ENCODE measurements around the gene NRBP1.

The NRBP1 gene

GRCh38 chr2:27448381-27448780, 19.9 kb downstream of the NRBP1 start:
- no peak overlapping the region for H3K27ac ChIP-seq (ENCODE audit: low read depth, low read length)
- no peaks in the 10 kb centered on the region for H3K4me1 ChIP-seq (ENCODE audit: control insufficient read depth, insufficient read depth, low read length)
- H3K4me3 ChIP-seq (ENCODE audit: low read depth, low read length), result no peak overlapping the region
- H3K36me3 ChIP-seq (ENCODE audit: control insufficient read depth, insufficient read depth, low read length), result peaks cover 55% of the 10 kb centered on the region
- no peak overlapping the region for H3K9ac ChIP-seq (ENCODE audit: low read length)
- no peaks in the 10 kb centered on the region for H3K9me3 ChIP-seq (ENCODE audit: control insufficient read depth, insufficient read depth, low read depth, low read length)
- no peaks in the 10 kb centered on the region for H3K27me3 ChIP-seq (ENCODE audit: control insufficient read depth, insufficient read depth, low read length)

GRCh38 chr2:27451095-27451494, 22.7 kb downstream of the NRBP1 start:
- no peaks in the 10 kb centered on the region for H3K9me3 ChIP-seq (ENCODE audit: control insufficient read depth, insufficient read depth, low read depth, low read length)
- no peak overlapping the region for H3K4me3 ChIP-seq (ENCODE audit: low read depth, low read length)
- no peak overlapping the region for H3K9ac ChIP-seq (ENCODE audit: low read length)
- H3K4me1 ChIP-seq (ENCODE audit: control insufficient read depth, insufficient read depth, low read length), result no peaks in the 10 kb centered on the region; the same call in 1 of the 2 replicates
- no peak overlapping the region for H3K27ac ChIP-seq (ENCODE audit: low read depth, low read length)
- peaks cover 44% of the 10 kb centered on the region for H3K36me3 ChIP-seq (ENCODE audit: control insufficient read depth, insufficient read depth, low read length)
- no peaks in the 10 kb centered on the region for H3K27me3 ChIP-seq (ENCODE audit: control insufficient read depth, insufficient read depth, low read length)

GRCh38 chr2:27453968-27454367, 25.5 kb downstream of the NRBP1 start:
- peaks cover 52% of the 10 kb centered on the region for H3K36me3 ChIP-seq (ENCODE audit: control insufficient read depth, insufficient read depth, low read length)
- H3K9ac ChIP-seq (ENCODE audit: low read length), result no peak overlapping the region
- no peaks in the 10 kb centered on the region for H3K9me3 ChIP-seq (ENCODE audit: control insufficient read depth, insufficient read depth, low read depth, low read length)
- no peaks in the 10 kb centered on the region; the same call in 1 of the 2 replicates for H3K4me1 ChIP-seq (ENCODE audit: control insufficient read depth, insufficient read depth, low read length)
- no peak overlapping the region for H3K27ac ChIP-seq (ENCODE audit: low read depth, low read length)
- no peak overlapping the region for H3K4me3 ChIP-seq (ENCODE audit: low read depth, low read length)
- no peaks in the 10 kb centered on the region for H3K27me3 ChIP-seq (ENCODE audit: control insufficient read depth, insufficient read depth, low read length)

GRCh38 chr2:27461118-27461517, 32.7 kb downstream of the NRBP1 start:
- H3K27me3 ChIP-seq (ENCODE audit: control insufficient read depth, insufficient read depth, low read length), result no peaks in the 10 kb centered on the region
- H3K27ac ChIP-seq (ENCODE audit: low read depth, low read length), result peak overlapping the region; percentile 15; the same call in 1 of the 2 replicates
- H3K9ac ChIP-seq (ENCODE audit: low read length), result peak overlapping the region; percentile 45
- H3K4me3 ChIP-seq (ENCODE audit: low read depth, low read length), result no peak overlapping the region
- peaks cover 25% of the 10 kb centered on the region for H3K36me3 ChIP-seq (ENCODE audit: control insufficient read depth, insufficient read depth, low read length)
- no peaks in the 10 kb centered on the region for H3K9me3 ChIP-seq (ENCODE audit: control insufficient read depth, insufficient read depth, low read depth, low read length)
- peaks cover 11% of the 10 kb centered on the region for H3K4me1 ChIP-seq (ENCODE audit: control insufficient read depth, insufficient read depth, low read length)

GRCh38 chr2:27464443-27464842, 36.0 kb downstream of the NRBP1 start:
- peaks cover 11% of the 10 kb centered on the region for H3K4me1 ChIP-seq (ENCODE audit: control insufficient read depth, insufficient read depth, low read length)
- no peak overlapping the region for H3K4me3 ChIP-seq (ENCODE audit: low read depth, low read length)
- H3K27ac ChIP-seq (ENCODE audit: low read depth, low read length), result no peak overlapping the region
- H3K36me3 ChIP-seq (ENCODE audit: control insufficient read depth, insufficient read depth, low read length), result no peaks in the 10 kb centered on the region
- H3K27me3 ChIP-seq (ENCODE audit: control insufficient read depth, insufficient read depth, low read length), result no peaks in the 10 kb centered on the region
- H3K9me3 ChIP-seq (ENCODE audit: control insufficient read depth, insufficient read depth, low read depth, low read length), result no peaks in the 10 kb centered on the region
- no peak overlapping the region for H3K9ac ChIP-seq (ENCODE audit: low read length)

- no peaks in the 10 kb centered on the region for H3K27me3 ChIP-seq (ENCODE audit: control insufficient read depth, insufficient read depth, low read length)
- H3K4me1 ChIP-seq (ENCODE audit: control insufficient read depth, insufficient read depth, low read length), result no peaks in the 10 kb centered on the region
- H3K27ac ChIP-seq (ENCODE audit: low read depth, low read length), result no peak overlapping the region
- H3K36me3 ChIP-seq (ENCODE audit: control insufficient read depth, insufficient read depth, low read length), result peaks cover 18% of the 10 kb centered on the region
- H3K9ac ChIP-seq (ENCODE audit: low read length), result no peak overlapping the region
- H3K4me3 ChIP-seq (ENCODE audit: low read depth, low read length), result no peak overlapping the region
- no peaks in the 10 kb centered on the region for H3K9me3 ChIP-seq (ENCODE audit: control insufficient read depth, insufficient read depth, low read depth, low read length)
These were observed 43.5 kb downstream of the NRBP1 start for GRCh38 chr2:27471961-27472360.

GRCh38 chr2:27485496-27485895, 57.1 kb downstream of the NRBP1 start:
- Histone ChIP-seq H3K9ac (ENCODE audit: low read length) (no peak overlapping the region), H3K27me3 (ENCODE audit: control insufficient read depth, insufficient read depth, low read length) (no peaks in the 10 kb centered on the region), H3K4me1 (ENCODE audit: control insufficient read depth, insufficient read depth, low read length) (no peaks in the 10 kb centered on the region)

GRCh38 chr2:27489118-27489497, 60.7 kb downstream of the NRBP1 start:
- Histone ChIP-seq H3K9me3 (ENCODE audit: control insufficient read depth, insufficient read depth, low read depth, low read length) (no peaks in the 10 kb centered on the region), H3K36me3 (ENCODE audit: control insufficient read depth, insufficient read depth, low read length) (peaks cover 6% of the 10 kb centered on the region; the same call in 1 of the 2 replicates), H3K9ac (ENCODE audit: low read length) (peak overlapping the region; percentile 53), H3K27ac (ENCODE audit: low read depth, low read length) (no peak overlapping the region), H3K27me3 (ENCODE audit: control insufficient read depth, insufficient read depth, low read length) (peaks cover 9% of the 10 kb centered on the region), H3K4me3 (ENCODE audit: low read depth, low read length) (peak overlapping the region; percentile 83), H3K4me1 (ENCODE audit: control insufficient read depth, insufficient read depth, low read length) (peaks cover 3% of the 10 kb centered on the region)

More at GRCh38 chr2:27485496-27485895, 57.1 kb downstream of the NRBP1 start:
- Histone ChIP-seq H3K4me3 (ENCODE audit: low read depth, low read length) (no peak overlapping the region), H3K9me3 (ENCODE audit: control insufficient read depth, insufficient read depth, low read depth, low read length) (no peaks in the 10 kb centered on the region), H3K27ac (ENCODE audit: low read depth, low read length) (no peak overlapping the region), H3K36me3 (ENCODE audit: control insufficient read depth, insufficient read depth, low read length) (peaks cover 8% of the 10 kb centered on the region)

- Histone ChIP-seq H3K9ac (ENCODE audit: low read length) (peak within 1 kb of the TSS; percentile 53), H3K27ac (ENCODE audit: low read depth, low read length) (no peak within 1 kb of the TSS), H3K4me1 (ENCODE audit: control insufficient read depth, insufficient read depth, low read length) (peaks cover 8% of the 10 kb centered on the region), H3K9me3 (ENCODE audit: control insufficient read depth, insufficient read depth, low read depth, low read length) (no peaks in the 10 kb centered on the region), H3K36me3 (ENCODE audit: control insufficient read depth, insufficient read depth, low read length) (peaks cover 4% of the 10 kb centered on the region; the same call in 1 of the 2 replicates), H3K4me3 (ENCODE audit: low read depth, low read length) (peak within 1 kb of the TSS; percentile 83), H3K27me3 (ENCODE audit: control insufficient read depth, insufficient read depth, low read length) (peaks cover 15% of the 10 kb centered on the region)
These were observed 61.3 kb downstream of the NRBP1 start, which contains the start of gene IFT172 for GRCh38 chr2:27489498-27490397. Gene IFT172 (minus strand): TSS chr2:27489743. CDS start chr2:27489653, 90 bp downstream.

Measured in HUES6 (cell line).